Transverse colon (tissue), 4 donors: ENCODE results near the gene RHOA. TPM values are rescaled to one million over a fixed set of nuclear protein-coding genes. Genes with fewer than 3 reads are reported as not detected.

Experiments used
- DNase-seq: peaks from one replicate; pipeline ENCODE4 v3.0.0-alpha.2; 2019
- H3K27ac ChIP-seq, 4 donors: fragments of 200-600 bp; sonication (generic); 2 replicates each; pipeline ENCODE4 v1.5.1; 2016 to 2018; ENCODE audit warnings: inconsistent platforms in 4 of 4
- H3K27me3 ChIP-seq: fragments of 200-600 bp; sonication (generic); 2 replicates; pipeline ENCODE4 v1.5.1; 2017; ENCODE audit warnings: inconsistent platforms
- H3K36me3 ChIP-seq, 4 donors: fragments of 200-600 bp; sonication (generic); 2 replicates each; pipeline ENCODE4 v1.5.1; 2017 to 2019; ENCODE audit warnings: inconsistent platforms in 4 of 4
- H3K4me1 ChIP-seq, 4 donors: fragments of 200-600 bp; sonication (generic); 2 replicates each; pipeline ENCODE4 v1.5.1; 2017 to 2020; ENCODE audit warnings: inconsistent platforms in 4 of 4
- H3K4me3 ChIP-seq, 4 donors: fragments of 200-600 bp; sonication (generic); 1 replicate in 1 of 4; 2 replicates in 3 of 4; pipeline versions ENCODE4 v1.5.1 to v1.6.1; 2017 to 2019; ENCODE audit warnings: inconsistent platforms in 4 of 4
- H3K9me3 ChIP-seq, 2 donors: fragments of 200-600 bp; sonication (generic); 2 replicates each; pipeline ENCODE4 v1.5.1; 2017 to 2019; ENCODE audit warnings: inconsistent platforms in 2 of 2
- CTCF ChIP-seq, 5 experiments: fragments of 200-600 bp in 3 of 5; fragments of 450-650 bp in 2 of 5; sonication (generic) in 3 of 5; IDR thresholded peaks; 1 replicate in 2 of 5; 2 replicates in 3 of 5; pipeline ENCODE4 v1.5.1; 2016 to 2017; ENCODE audit warnings: antibody characterized with exemption in 5 of 5, inconsistent platforms in 3 of 5, mild to moderate bottlenecking in 2 of 5, moderate library complexity in 1 of 5
- EP300 ChIP-seq: sonication (generic); formaldehyde crosslinking; IDR thresholded peaks from one replicate; pipeline ENCODE4 v1.6.1; 2017; ENCODE audit warnings: antibody characterized with exemption, low read depth
- POLR2A ChIP-seq: fragments of 450-650 bp; IDR thresholded peaks from one replicate; pipeline ENCODE4 v1.6.1; 2016; ENCODE audit warnings: antibody characterized with exemption, mild to moderate bottlenecking, moderate library complexity
- POLR2AphosphoS5 ChIP-seq, 3 donors: sonication (generic); formaldehyde crosslinking; IDR thresholded peaks; one replicate each; pipeline ENCODE4 v1.6.1; 2016; ENCODE audit warnings: antibody characterized with exemption in 3 of 3
- WGBS, 2 donors: methylation state at CpG; one replicate each; pipeline ENCODE4 v1.1.5; 2018; ENCODE audit warnings: low coverage in 1 of 2; 5-methylcytosine and 5-hydroxymethylcytosine counted together
- in situ Hi-C, 4 donors: fragments of 200-750 bp; cut with MboI; loops; one replicate each; pipeline versions ENCODE4 v1.15.0 to v1.15.1; 2017; ENCODE audit warnings: low sequenced_read_pairs in 3 of 4, low pct_ligation_motif_present in 1 of 4, low pct_unique_long_range_greater_than_20kb in 1 of 4
- intact Hi-C: fragments of 100-400 bp; cut with DNase I; formaldehyde crosslinking; loops from one replicate; pipeline ENCODE4 v1.15.1; 2023; ENCODE audit warnings: low total_unique reads
- total RNA-seq, 4 donors: library from RNA; depleted of rRNA; stranded (reverse); fragments of >200 nt; gene quantifications; one replicate each; pipeline ENCODE4 v1.1.0, GENCODE V29; 2016

Gene RHOA
- total RNA-seq, 4 donors from 2014 or later: 302 to 526 (median 401) TPM

- no peaks in the 10 kb centered on the region for H3K36me3 ChIP-seq
- H3K27me3 ChIP-seq: no peaks in the 10 kb centered on the region
- peak; percentile 71 for DNase-seq
- in situ Hi-C loops: no loop called here
- H3K9me3 ChIP-seq: no peaks in the 10 kb centered on the region
- peak overlapping the region; percentile 98 to 99 (median 98) for H3K27ac ChIP-seq
- TF ChIP-seq CTCF (IDR thresholded peaks at IDR 0.05): no peak
- peak; percentile 1 to 83 (median 4) for TF ChIP-seq POLR2AphosphoS5 (IDR thresholded peaks at IDR 0.05)
- no peak for TF ChIP-seq EP300
- no peak for TF ChIP-seq POLR2A
- peaks cover 29 to 74% (median 41%) of the 10 kb centered on the region in 4 donors for H3K4me1 ChIP-seq
- intact Hi-C loops: loop anchor here (2.0 kb wide), 1 partner anchor 71 kb away; the partner anchor contains the start of gene USP4
- H3K4me3 ChIP-seq: peak overlapping the region; percentile 75 to 92 (median 83)
- WGBS, 2 donors: 0% methylated on average over 12 of the region's 59 CpGs; no CpG with 5 or more reads in 1 of the 2 donors
These were observed 225 bp downstream of the RHOA start for GRCh38 chr3:49411535-49411967.

- H3K27me3 ChIP-seq: no peaks in the 10 kb centered on the region
- no peaks in the 10 kb centered on the region for H3K36me3 ChIP-seq
- no peak for TF ChIP-seq EP300
- no peak for TF ChIP-seq POLR2A
- no peak for TF ChIP-seq CTCF (IDR thresholded peaks at IDR 0.05)
- no peak for TF ChIP-seq POLR2AphosphoS5 (IDR thresholded peaks at IDR 0.05)
- intact Hi-C loops (loop anchor here (2.0 kb wide), 1 partner anchor 70 kb away; the partner anchor contains the start of gene USP4), in situ Hi-C loops (no loop called here)
- DNase-seq: no peak
- H3K4me1 ChIP-seq: peaks cover 33 to 77% (median 46%) of the 10 kb centered on the region in 4 donors
- 0% methylated on average over 15 to 33 of the region's 33 CpGs for WGBS, 2 donors
- no peaks in the 10 kb centered on the region for H3K9me3 ChIP-seq
- H3K4me3 ChIP-seq: peak overlapping the region; percentile 75 to 92 (median 83)
- peak overlapping the region; percentile 98 to 99 (median 98) for H3K27ac ChIP-seq
These were observed 786 bp downstream of the RHOA start for GRCh38 chr3:49410846-49411534.

GRCh38 chr3:49410066-49410845 is 1.5 kb downstream of the RHOA start:
- H3K36me3 ChIP-seq: no peaks in the 10 kb centered on the region
- peak overlapping the region; percentile 75 to 92 (median 83) for H3K4me3 ChIP-seq
- intact Hi-C loops: loop anchor here (2.0 kb wide), 1 partner anchor 69 kb away; the partner anchor contains the start of gene USP4
- peaks cover 33 to 78% (median 52%) of the 10 kb centered on the region in 4 donors for H3K4me1 ChIP-seq
- H3K9me3 ChIP-seq: no peaks in the 10 kb centered on the region
- WGBS, 2 donors: 22 to 26% methylated on average over 4 of the region's 4 CpGs
- H3K27me3 ChIP-seq: no peaks in the 10 kb centered on the region
- DNase-seq: no peak
- no peak for TF ChIP-seq POLR2A
- TF ChIP-seq POLR2AphosphoS5 (IDR thresholded peaks at IDR 0.05): no peak
- TF ChIP-seq CTCF (IDR thresholded peaks at IDR 0.05): no peak
- no peak for TF ChIP-seq EP300
- H3K27ac ChIP-seq: peak overlapping the region; percentile 98 to 99 (median 98)
- in situ Hi-C loops: no loop called here
